Measurements from ENCODE around the gene IFNAR2.
"Not testable (repeated sequence)": the region's sequence is repeated elsewhere in the genome, so short reads cannot be mapped to it uniquely, and the experiment has no call there.

Gene IFNAR2

GRCh38 chr21:33245289-33245918 lies 15.7 kb downstream of the IFNAR2 start:
- DNase-seq = no peak

GRCh38 chr21:33246506-33246905 lies 16.8 kb downstream of the IFNAR2 start:
- DNase-seq = no peak

- no peak for DNase-seq
Observed at GRCh38 chr21:33246963-33247362, 17.2 kb downstream of the IFNAR2 start.

GRCh38 chr21:33247599-33247998 lies 17.9 kb downstream of the IFNAR2 start:
- no peak for DNase-seq

- no peak for DNase-seq
Observed at GRCh38 chr21:33249331-33250002, 19.7 kb downstream of the IFNAR2 start.

GRCh38 chr21:33251119-33251518 lies 21.4 kb downstream of the IFNAR2 start:
- DNase-seq = no peak

- not testable (repeated sequence) for DNase-seq
Observed at GRCh38 chr21:33253382-33253781, 23.6 kb downstream of the IFNAR2 start.

GRCh38 chr21:33254766-33255165 lies 25.0 kb downstream of the IFNAR2 start:
- DNase-seq = no peak

- DNase-seq = no peak
Observed at GRCh38 chr21:33255404-33255803, 25.7 kb downstream of the IFNAR2 start.

- DNase-seq = no peak
Observed at GRCh38 chr21:33256019-33256418, 26.3 kb downstream of the IFNAR2 start.

GRCh38 chr21:33257094-33257803 lies 27.5 kb downstream of the IFNAR2 start:
- DNase-seq = no peak

GRCh38 chr21:33258475-33258874 lies 28.7 kb downstream of the IFNAR2 start:
- no peak for DNase-seq

- no peak for DNase-seq
Observed at GRCh38 chr21:33259428-33259827, 29.7 kb downstream of the IFNAR2 start.

- no peak for DNase-seq
Observed at GRCh38 chr21:33259995-33260394, 30.3 kb downstream of the IFNAR2 start.

GRCh38 chr21:33261635-33262034 lies 31.9 kb downstream of the IFNAR2 start:
- no peak for DNase-seq

- no peak for DNase-seq
Observed at GRCh38 chr21:33262921-33263320, 33.2 kb downstream of the IFNAR2 start.

GRCh38 chr21:33264561-33264960 lies 34.8 kb downstream of the IFNAR2 start:
- DNase-seq = no peak

- no peak for DNase-seq
Observed at GRCh38 chr21:33265664-33266049, 35.9 kb downstream of the IFNAR2 start.

- no peak for DNase-seq
Observed at GRCh38 chr21:33266050-33266788, 36.5 kb downstream of the IFNAR2 start, which contains the start of gene IL10RB. TSS of gene IL10RB (plus strand) at chr21:33266367. CDS start at chr21:33266466, 99 bp downstream.

GRCh38 chr21:33266789-33267135 lies 37.0 kb downstream of the IFNAR2 start:
- DNase-seq = no peak

- no peak for DNase-seq
Observed at GRCh38 chr21:33267250-33267649, 37.5 kb downstream of the IFNAR2 start.

- no peak for DNase-seq
Observed at GRCh38 chr21:33268393-33268736, 38.6 kb downstream of the IFNAR2 start.

GRCh38 chr21:33268737-33269441 lies 39.2 kb downstream of the IFNAR2 start:
- no peak for DNase-seq

Data from NCI-H1436 treated with DMSO at 0.1 percent for 48 hours (cell line).